Fibroblast of villous mesenchyme (primary cell): Measurements from ENCODE around the gene ERBB4. TPM values are rescaled to one million over a fixed set of nuclear protein-coding genes. Genes with fewer than 3 reads are reported as not detected.

Experiments used
- DNase-seq: peaks from one replicate; pipeline ENCODE4 v3.0.0-alpha.2; 2010; ENCODE audit warnings: low read depth
- H3K4me3 ChIP-seq: 2 replicates; pipeline ENCODE4 v1.5.1; 2011; ENCODE audit warnings: low read depth, mild to moderate bottlenecking, low read length
- CTCF ChIP-seq: IDR thresholded peaks from 2 replicates; pipeline ENCODE4 v1.5.1; 2012; ENCODE audit warnings: low read depth, mild to moderate bottlenecking, low read length; ENCODE audit not compliant: insufficient read depth
- total RNA-seq: library from RNA; depleted of rRNA; stranded (reverse); fragments of >200 nt; gene quantifications from 2 replicates; pipeline ENCODE4 v1.2.3, GENCODE V29; 2012

Gene ERBB4
- total RNA-seq, 1 donor = under 0.01 TPM

GRCh38 chr2:211468877-211469663 is 1069.5 kb downstream of the ERBB4 start:
- TF ChIP-seq CTCF = no peak

DNA sequence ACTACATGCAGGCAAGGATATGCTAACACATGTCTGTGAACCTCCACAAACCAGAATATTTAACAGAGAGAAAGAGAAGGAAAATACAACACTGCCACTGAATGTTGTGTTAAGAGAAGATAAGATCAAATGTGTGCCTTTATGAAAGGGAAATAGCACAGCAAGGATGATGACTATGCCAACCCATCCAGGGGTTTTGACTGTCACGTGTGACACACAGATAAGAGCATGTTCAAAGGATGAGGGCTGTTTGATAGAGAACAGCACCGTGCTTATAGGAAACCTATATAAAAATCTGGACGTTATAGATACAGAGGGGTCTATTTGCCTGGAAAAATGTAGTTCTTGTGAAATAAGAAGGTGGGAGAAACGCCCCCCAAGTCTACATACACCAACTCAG is 1070.4 kb downstream of the ERBB4 start:
- no peak overlapping the region for H3K4me3 ChIP-seq
- no peak for DNase-seq
- no peak for TF ChIP-seq CTCF

More at GRCh38 chr2:211468877-211469663, 1069.5 kb downstream of the ERBB4 start:
- H3K4me3 ChIP-seq = no peak overlapping the region
- no peak for DNase-seq

DNA sequence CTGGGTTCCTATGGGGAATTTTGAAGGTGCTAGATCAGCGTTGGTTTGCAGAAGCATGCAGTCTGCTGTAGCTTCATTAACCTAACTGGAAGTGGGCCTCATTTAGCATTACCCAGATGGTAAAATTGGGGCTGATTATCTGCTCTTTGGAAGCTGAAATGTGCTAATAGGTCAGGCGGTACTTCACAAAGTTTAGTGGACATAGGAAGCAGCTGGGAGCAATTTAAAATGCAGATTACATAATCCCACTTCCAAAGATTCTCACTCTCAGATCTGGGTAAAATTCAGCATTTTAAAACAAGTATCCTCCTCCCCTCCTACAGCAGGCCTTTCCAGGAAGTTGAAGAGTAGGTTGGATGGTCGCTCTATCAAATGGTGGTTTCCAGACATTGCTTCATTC is 1075.2 kb downstream of the ERBB4 start:
- DNase-seq = no peak
- H3K4me3 ChIP-seq = no peak overlapping the region
- no peak for TF ChIP-seq CTCF

DNA sequence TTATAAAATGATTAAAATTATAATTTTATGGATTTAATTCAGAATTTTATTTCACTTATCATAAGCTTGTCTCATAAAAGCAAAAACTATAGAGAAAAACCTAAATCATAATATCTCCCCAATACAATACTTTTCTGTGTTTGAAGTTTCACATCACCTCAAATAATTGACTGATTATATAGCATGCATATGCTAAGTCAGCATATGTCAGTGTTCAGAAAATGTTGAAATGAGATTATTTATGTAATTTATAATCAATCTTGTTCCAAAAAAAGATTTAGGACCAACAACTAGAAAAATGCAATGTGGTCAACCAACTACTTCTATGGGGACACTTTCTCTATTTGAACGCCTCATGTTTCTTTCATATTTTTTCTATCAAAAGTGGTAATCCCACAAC is 1079.6 kb downstream of the ERBB4 start:
- H3K4me3 ChIP-seq = no peak overlapping the region
- no peak for TF ChIP-seq CTCF
- no peak for DNase-seq

GRCh38 chr2:211457325-211457724 is 1081.3 kb downstream of the ERBB4 start:
- H3K4me3 ChIP-seq = no peak overlapping the region
- no peak for DNase-seq
- no peak for TF ChIP-seq CTCF

DNA sequence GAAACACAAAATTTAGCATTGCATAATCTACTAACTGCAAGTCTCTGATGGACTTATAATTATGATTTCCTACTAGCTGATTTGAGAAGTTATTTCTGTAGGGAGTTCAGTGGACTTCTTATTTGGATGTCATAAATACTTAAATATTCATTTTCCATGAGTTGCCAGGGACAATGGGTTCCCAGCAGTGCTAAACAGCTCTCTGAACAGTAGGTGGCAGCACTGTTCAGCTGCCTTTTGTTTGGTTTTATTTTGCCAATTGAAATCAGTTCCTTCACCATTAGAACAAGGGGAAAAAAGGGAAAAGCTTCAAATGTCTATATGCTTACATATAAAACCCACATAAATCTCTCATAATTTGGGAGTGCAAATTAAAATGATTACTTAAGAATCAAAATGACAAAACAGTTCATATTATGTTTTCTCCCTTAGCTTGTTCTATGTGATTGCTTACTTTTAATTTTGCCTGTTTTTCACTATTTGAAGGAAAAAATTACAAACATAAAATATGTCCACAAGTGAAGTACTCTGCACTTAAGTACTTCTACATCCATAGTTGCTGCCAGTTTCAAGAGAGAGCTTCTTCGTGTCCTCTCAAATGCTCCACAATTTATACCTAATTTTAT is 1083.3 kb downstream of the ERBB4 start:
- no peak overlapping the region for H3K4me3 ChIP-seq
- TF ChIP-seq CTCF = peak; percentile 86
- peak; percentile 23 for DNase-seq
